WERI-Rb-1 (cell line): ENCODE data around the gene TRIM26.
A peak's percentile ranks its signal among the peaks of the same experiment; 100 is the strongest.
"Not testable (repeated sequence)": the region's sequence is repeated elsewhere in the genome, so short reads cannot be mapped to it uniquely, and the experiment has no call there.

ENCODE experiments used
- DNase-seq: peaks from one replicate; pipeline ENCODE4 v3.0.0-alpha.2; 2020
- H3K27ac ChIP-seq: fragments of 250-450 bp; sonication (Bioruptor Pico); 2 replicates; pipeline ENCODE4 v1.5.1; 2020; ENCODE audit warnings: mild to moderate bottlenecking, moderate library complexity
- H3K27me3 ChIP-seq: fragments of 250-450 bp; sonication (Bioruptor Pico); 2 replicates; pipeline ENCODE4 v1.5.1; 2021; ENCODE audit warnings: mild to moderate bottlenecking, low read depth, moderate library complexity; ENCODE audit not compliant: insufficient read depth, severe bottlenecking
- H3K36me3 ChIP-seq: fragments of 250-450 bp; sonication (Bioruptor Pico); 2 replicates; pipeline ENCODE4 v1.5.1; 2020; ENCODE audit warnings: mild to moderate bottlenecking, moderate library complexity
- H3K4me3 ChIP-seq: 2 replicates; pipeline ENCODE4 v1.5.1; 2011; ENCODE audit warnings: low read depth, mild to moderate bottlenecking, control low read depth, low read length
- H3K9me3 ChIP-seq: fragments of 250-450 bp; sonication (Bioruptor Pico); 2 replicates; pipeline ENCODE4 v1.5.1; 2021; ENCODE audit warnings: mild to moderate bottlenecking, moderate library complexity; ENCODE audit not compliant: severe bottlenecking
- CTCF ChIP-seq: IDR thresholded peaks from 2 replicates; pipeline ENCODE4 v1.5.1; 2011; ENCODE audit warnings: low read depth, mild to moderate bottlenecking, control low read depth, inconsistent platforms, low read length

TRIM26 gene

DNA sequence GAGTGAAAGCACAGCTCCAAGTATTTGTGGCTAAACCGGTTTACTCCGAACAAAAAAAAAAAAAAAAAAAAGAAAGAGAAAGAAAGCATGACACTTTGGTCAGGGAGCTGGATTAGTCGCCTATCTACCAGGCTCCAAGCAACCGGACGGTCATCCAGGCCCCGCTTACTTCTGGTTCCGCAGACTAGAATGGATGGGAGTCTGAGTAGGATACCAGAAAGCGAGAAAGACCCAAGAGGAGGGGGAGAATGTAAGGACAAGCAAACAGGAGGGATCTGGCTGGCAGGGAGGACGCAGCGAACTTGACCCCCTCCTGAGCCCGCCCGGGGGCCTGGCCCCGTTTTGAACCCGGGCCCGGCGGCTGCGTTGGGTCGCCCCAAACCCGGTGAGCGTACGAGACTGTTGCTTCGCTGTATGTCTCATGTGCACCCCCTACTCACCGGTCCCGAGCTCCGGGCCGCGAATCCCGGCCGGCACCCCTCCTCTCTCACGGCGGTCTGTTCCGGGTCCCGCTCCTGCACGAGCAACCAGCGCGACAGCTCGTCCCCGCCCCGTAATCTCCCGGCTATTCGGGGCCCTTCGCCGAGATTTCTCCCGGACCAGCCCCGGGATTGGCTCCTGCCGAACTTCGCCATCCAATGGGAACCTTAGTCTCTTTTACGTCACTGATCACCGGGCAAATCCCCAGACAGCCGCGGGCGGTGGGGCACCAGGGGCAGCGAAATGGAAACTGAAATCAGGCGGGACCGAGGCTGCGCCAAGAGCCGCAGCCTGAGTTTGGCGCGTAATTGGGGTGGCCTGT, at the start of gene TRIM26:
Gene TRIM26, minus strand, starts transcription at position 542 of the 802 bp plus-strand sequence. CDS start 14,303 bp downstream, outside the sequence.
- Histone ChIP-seq H3K4me3 (peak within 1 kb of the TSS; percentile 97), H3K27me3 (no peaks in the 10 kb centered on the region), H3K27ac (peak within 1 kb of the TSS; percentile 91), H3K9me3 (no peaks in the 10 kb centered on the region), H3K36me3 (peaks cover 24% of the 10 kb centered on the region)
- DNase-seq: peak; percentile 100
- TF ChIP-seq CTCF: no peak

DNA sequence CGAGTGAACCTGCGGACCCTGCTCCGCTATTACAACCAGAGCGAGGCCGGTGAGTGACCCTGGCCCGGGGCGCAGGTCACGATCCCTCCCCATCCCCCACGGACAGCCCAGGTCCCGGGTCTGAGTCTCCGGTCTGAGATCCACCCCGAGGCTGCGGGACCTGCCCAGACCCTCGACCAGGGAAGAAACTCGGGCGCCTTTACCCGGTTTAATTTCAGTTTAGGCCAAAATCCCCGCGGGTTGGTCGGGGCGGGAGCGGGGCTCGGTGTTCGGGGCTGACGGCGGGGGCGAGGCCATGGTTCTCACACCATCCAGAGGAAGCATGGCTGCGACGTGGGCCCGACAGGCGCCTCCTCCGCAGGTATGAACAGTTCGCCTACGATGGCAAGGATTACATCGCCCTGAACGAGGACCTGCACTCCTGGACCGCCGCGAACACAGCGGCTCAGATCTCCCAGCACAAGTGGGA, 46.9 kb upstream of the TRIM26 start:
- Histone ChIP-seq H3K4me3 (peak overlapping the region; percentile 80), H3K9me3 (no peaks in the 10 kb centered on the region), H3K36me3 (no peaks in the 10 kb centered on the region), H3K27me3 (peaks cover 14% of the 10 kb centered on the region), H3K27ac (no peak overlapping the region)
- TF ChIP-seq CTCF: no peak
- DNase-seq: peak; percentile 16

- peak; percentile 56 for TF ChIP-seq CTCF
- H3K36me3 ChIP-seq: no peaks in the 10 kb centered on the region
- peak; percentile 88 for DNase-seq
- H3K27me3 ChIP-seq: peaks cover 19% of the 10 kb centered on the region
- H3K4me3 ChIP-seq: peak overlapping the region; percentile 80
- H3K9me3 ChIP-seq: peaks cover 2% of the 10 kb centered on the region
- peak overlapping the region; percentile 15; the same call in 1 of the 2 replicates for H3K27ac ChIP-seq
Measured at GRCh38 chr6:30259140-30260035, 46.2 kb upstream of the TRIM26 start.

DNA sequence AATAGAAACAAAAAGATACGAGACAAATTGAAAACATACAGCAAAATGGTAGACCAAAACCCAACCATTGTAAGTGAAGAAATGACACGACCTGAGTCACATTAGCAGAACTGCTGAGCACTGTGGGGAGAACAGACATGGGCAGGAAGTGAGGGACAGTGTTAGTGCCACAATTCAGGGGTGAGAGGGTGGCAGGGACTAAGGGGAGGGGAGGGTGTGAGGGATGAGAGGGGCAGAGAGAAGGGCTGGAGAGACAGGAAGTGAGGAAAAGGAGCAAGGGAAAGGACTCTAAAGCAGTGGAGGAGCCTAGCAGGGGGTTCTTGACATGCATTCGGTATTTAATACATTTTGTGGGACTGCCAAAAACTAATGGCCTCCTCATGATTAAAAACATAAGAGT, 45.0 kb upstream of the TRIM26 start:
- H3K4me3 ChIP-seq: no peak overlapping the region
- H3K27ac ChIP-seq: no peak overlapping the region
- no peak for DNase-seq
- TF ChIP-seq CTCF: no peak
- H3K9me3 ChIP-seq: peaks cover 9% of the 10 kb centered on the region
- no peaks in the 10 kb centered on the region for H3K36me3 ChIP-seq
- H3K27me3 ChIP-seq: peaks cover 27% of the 10 kb centered on the region

GRCh38 chr6:30252417-30252816, 39.2 kb upstream of the TRIM26 start:
- not testable (repeated sequence) for DNase-seq
- H3K9me3 ChIP-seq: peaks cover 22% of the 10 kb centered on the region

GRCh38 chr6:30244560-30244959, 31.4 kb upstream of the TRIM26 start:
- H3K27me3 ChIP-seq: peaks cover 57% of the 10 kb centered on the region
- peaks cover 7% of the 10 kb centered on the region for H3K9me3 ChIP-seq
- no peak for DNase-seq
- TF ChIP-seq CTCF: no peak
- no peak overlapping the region for H3K4me3 ChIP-seq
- H3K36me3 ChIP-seq: no peaks in the 10 kb centered on the region
- no peak overlapping the region for H3K27ac ChIP-seq

More at GRCh38 chr6:30252417-30252816, 39.2 kb upstream of the TRIM26 start:
- not testable (repeated sequence) for H3K36me3 ChIP-seq, H3K27ac ChIP-seq, H3K4me3 ChIP-seq
- H3K27me3 ChIP-seq: peaks cover 55% of the 10 kb centered on the region
